ENCODE data around the gene PITX2. TPM values are rescaled to one million over a fixed set of nuclear protein-coding genes. Genes with fewer than 3 reads are reported as not detected.
A peak's percentile ranks its signal among the peaks of the same experiment; 100 is the strongest.

PITX2 gene
- total RNA-seq, 1 donor from 2014 or later = 0.09 TPM

DNA sequence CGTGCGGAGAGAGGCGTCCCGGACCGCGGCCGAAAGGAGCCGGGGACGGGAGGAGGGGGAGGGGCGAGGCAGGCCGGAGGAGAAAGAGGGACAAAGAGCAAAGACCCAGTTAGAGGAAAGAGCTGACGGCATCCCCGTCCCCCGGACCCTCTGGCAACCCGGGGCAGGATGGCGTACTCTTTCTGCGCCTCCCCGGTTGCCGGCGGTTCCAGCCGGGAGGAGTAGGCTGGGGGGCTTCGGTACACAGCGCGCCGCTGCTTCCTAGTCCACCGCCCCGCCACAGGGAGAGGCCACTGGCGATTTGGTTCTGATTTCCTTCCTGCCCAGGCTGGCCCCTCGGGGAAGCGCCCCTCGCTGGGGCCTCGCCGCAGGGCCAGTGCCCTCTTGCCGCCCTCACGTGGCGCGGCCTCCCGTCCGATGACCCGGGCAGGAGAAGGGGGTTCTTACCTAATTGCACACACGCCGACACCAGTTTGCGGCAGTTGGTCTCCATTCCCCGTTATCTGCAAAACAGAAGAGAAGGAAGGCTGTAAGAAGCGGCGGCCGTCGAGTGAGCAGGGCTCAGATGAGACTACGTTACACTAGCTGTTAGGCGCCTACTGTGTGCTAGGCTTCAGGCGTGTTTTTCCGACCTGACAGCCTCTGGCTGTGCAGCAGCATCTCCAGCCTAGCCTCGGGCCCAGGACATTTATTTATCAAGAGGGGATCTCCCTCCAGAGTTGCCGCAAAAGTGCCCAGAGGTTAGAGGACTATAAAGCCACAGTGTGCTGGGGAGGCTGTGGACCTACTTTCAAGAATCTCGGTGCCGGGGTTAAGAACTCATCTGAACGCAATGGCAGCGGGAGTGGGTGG is 9.9 kb upstream of the PITX2 start:
- intact Hi-C loops (cut with micrococcal nuclease) = loop anchor here (5.0 kb wide), 2 partner anchors 650 to 1880 kb away; no protein-coding TSS in a partner anchor
- Mint-ChIP-seq H3K27me3 (peaks cover 81% of the 10 kb centered on the region), H3K27ac (peak overlapping the region; percentile 67), H3K4me1 (peaks cover 7% of the 10 kb centered on the region), H3K9me3 (peaks cover 34% of the 10 kb centered on the region), H3K36me3 (ENCODE audit: low read depth) (peaks cover 9% of the 10 kb centered on the region), H3K4me3 (no peak overlapping the region)
- DNase-seq = peak; percentile 60

DNA sequence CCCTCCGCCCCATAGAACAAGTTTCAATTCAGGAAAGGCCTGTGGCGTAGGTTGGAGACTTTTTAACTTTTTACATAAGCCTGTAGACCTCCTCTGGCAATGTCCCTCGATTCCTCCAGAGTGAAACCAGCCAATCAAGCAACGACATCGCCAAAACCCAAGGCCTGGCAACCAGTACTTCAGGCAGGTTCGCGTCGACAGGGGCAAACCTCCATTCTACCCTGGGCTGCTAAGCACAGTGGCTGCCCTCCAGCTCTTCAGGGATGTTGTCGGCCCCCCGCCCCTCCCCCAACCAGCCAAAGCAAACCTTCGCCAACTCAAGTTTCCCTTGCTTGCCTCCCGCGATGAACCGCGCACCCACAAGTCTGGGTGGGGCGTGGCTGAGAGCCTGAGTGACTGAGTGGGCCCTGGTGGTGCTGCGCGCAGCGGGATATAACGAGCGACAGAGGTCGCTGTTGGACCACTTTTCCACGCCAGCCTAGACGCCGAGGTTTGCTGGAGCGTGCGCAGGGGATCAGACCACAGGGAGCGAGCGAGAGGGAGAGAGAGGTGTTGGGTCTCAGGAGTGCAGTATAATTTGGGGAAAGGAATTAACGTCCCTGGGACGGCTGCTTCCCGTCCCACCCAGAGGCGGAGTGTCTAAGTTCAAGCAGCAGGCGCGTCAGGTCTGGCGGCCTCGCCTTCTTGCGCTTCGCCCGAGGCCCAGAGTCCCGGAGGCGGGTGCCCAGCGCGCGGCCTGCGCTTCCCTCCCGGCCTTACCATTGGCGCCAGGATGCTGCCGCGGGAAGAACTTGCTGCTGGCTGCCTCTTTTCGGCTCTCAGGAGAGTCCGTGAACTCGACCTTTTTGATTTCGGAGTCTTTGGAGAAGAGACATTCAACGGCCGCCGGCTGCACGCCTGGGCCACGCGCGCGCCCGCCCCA is 9.0 kb upstream of the PITX2 start:
- DNase-seq = peak; percentile 68
- intact Hi-C loops (cut with micrococcal nuclease) = loop anchor here (1.0 to 5.0 kb wide), 4 partner anchors 7 to 1880 kb away; no protein-coding TSS in a partner anchor
- H3K27ac Mint-ChIP-seq = peak overlapping the region; percentile 60
- H3K36me3 Mint-ChIP-seq (ENCODE audit: low read depth) = peaks cover 7% of the 10 kb centered on the region
- H3K4me1 Mint-ChIP-seq = peaks cover 5% of the 10 kb centered on the region
- H3K9me3 Mint-ChIP-seq = peaks cover 37% of the 10 kb centered on the region
- H3K27me3 Mint-ChIP-seq = peaks cover 82% of the 10 kb centered on the region
- H3K4me3 Mint-ChIP-seq = peak overlapping the region; percentile 24

DNA sequence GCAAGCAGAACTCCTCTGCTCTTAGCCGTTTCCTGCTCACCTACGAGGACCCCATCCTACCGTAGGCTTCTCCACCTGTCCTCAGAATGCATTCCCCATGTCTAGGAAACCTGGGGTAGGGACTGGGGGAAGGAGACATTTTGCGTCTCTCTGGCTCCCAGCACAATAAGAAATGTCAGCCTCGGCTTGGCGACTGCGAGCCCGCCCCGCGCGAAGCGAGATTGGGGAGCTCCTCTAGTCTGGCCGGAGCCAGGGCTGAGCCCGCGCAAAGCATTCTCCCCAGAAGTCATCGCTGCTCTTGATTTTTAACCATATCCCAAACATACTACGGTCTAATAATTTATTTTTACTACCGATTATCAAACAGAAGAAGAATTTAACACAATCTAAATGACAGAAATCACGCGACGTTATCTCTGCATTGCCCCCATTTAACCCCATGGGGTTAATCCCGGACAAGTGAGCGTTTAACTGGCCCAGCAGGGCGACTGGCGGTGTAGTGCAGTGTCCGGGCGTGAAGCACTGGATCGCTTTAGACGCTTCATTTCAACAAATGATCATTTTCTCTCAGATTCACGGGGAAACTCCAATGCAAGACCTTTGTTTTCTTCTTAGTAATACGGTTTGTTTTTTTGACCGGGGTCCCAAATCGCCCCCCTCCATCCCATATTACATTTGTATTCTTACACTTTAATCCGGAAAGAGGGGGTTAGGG is 8.0 kb upstream of the PITX2 start:
- intact Hi-C loops (cut with micrococcal nuclease) = loop anchor here (1.0 to 5.0 kb wide), 5 partner anchors 8 to 1881 kb away; no protein-coding TSS in a partner anchor
- Mint-ChIP-seq H3K9me3 (peaks cover 41% of the 10 kb centered on the region), H3K4me3 (peak overlapping the region; percentile 30), H3K27me3 (peaks cover 84% of the 10 kb centered on the region), H3K36me3 (ENCODE audit: low read depth) (peaks cover 7% of the 10 kb centered on the region), H3K4me1 (peaks cover 5% of the 10 kb centered on the region), H3K27ac (peak overlapping the region; percentile 67)
- peak; percentile 68 for DNase-seq

GRCh38 chr4:110629780-110630687 is 7.2 kb upstream of the PITX2 start:
- H3K36me3 Mint-ChIP-seq (ENCODE audit: low read depth) = peaks cover 7% of the 10 kb centered on the region
- peak; percentile 55 for DNase-seq
- peak overlapping the region; percentile 58 for H3K27ac Mint-ChIP-seq
- peaks cover 5% of the 10 kb centered on the region for H3K4me1 Mint-ChIP-seq
- H3K4me3 Mint-ChIP-seq = no peak overlapping the region
- H3K27me3 Mint-ChIP-seq = peaks cover 88% of the 10 kb centered on the region
- peaks cover 43% of the 10 kb centered on the region for H3K9me3 Mint-ChIP-seq
- intact Hi-C loops (cut with micrococcal nuclease) = loop anchor here (1.0 to 5.0 kb wide), 4 partner anchors 8 to 1882 kb away; no protein-coding TSS in a partner anchor

DNA sequence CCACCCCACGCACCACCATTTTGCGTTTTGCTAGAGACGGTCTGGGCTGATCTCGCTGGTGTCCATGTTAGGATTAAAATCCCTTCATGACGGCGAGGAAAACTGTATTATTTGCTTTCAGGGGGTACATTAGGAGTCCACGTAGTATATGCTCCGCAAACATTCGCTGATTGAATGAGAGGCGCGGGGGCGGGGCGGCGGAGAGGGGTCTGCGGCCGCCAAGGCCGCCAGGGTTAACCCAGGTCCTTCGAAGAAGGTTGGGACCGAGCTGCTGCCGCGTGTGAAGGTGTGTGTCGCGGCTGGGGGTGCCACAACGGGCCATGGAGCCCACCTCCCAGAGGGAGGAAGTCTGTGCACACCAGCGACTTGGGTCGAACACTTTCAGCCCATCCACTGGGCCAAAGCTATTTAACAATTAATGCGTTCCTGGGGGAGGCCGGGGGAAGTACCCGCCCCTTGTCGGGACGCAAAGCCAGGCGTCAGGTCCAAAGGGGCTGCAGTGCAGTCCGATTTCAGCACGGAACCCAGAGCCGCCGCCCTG is 6.4 kb upstream of the PITX2 start:
- intact Hi-C loops (cut with micrococcal nuclease) = no loop called here
- H3K9me3 Mint-ChIP-seq = peaks cover 42% of the 10 kb centered on the region
- H3K4me1 Mint-ChIP-seq = peaks cover 5% of the 10 kb centered on the region
- H3K36me3 Mint-ChIP-seq (ENCODE audit: low read depth) = peaks cover 6% of the 10 kb centered on the region
- peak; percentile 56 for DNase-seq
- peak overlapping the region; percentile 62 for H3K27ac Mint-ChIP-seq
- H3K4me3 Mint-ChIP-seq = no peak overlapping the region
- peaks cover 89% of the 10 kb centered on the region for H3K27me3 Mint-ChIP-seq

DNA sequence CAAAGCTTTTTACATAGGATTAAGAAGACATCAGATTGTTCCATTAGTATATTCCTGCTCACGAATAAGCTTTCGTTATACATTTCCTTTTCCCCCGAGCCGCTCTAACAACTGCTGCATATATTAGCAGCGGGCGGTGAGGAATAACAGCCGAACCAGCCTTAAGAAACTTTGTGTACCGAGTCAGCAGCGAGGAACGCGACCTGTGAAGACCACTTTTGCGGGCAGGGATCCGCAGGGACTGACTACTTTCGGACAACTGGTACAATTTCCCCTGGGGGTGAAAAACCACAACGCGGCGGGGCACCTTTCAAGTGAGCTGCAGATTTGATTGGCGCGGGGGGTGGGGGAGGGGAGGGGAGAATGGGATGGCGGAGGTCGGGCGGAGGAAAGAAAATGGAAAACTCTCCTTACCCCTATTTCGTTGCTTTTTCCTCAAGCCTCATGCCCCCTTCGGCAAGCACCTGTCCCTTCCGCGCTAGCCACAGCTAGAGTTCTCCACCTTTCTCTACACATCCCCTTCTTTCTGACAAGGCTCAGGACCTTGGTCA is 5.9 kb upstream of the PITX2 start:
- Mint-ChIP-seq H3K27me3 (peaks cover 90% of the 10 kb centered on the region), H3K36me3 (ENCODE audit: low read depth) (peaks cover 6% of the 10 kb centered on the region), H3K27ac (peak overlapping the region; percentile 62), H3K4me3 (no peak overlapping the region), H3K9me3 (peaks cover 42% of the 10 kb centered on the region), H3K4me1 (peaks cover 5% of the 10 kb centered on the region)
- intact Hi-C loops (cut with micrococcal nuclease) = no loop called here
- peak; percentile 55 for DNase-seq

GRCh38 chr4:110627977-110628662 is 5.2 kb upstream of the PITX2 start:
- intact Hi-C loops (cut with micrococcal nuclease) = no loop called here
- Mint-ChIP-seq H3K4me1 (peaks cover 7% of the 10 kb centered on the region), H3K4me3 (no peak overlapping the region), H3K9me3 (peaks cover 39% of the 10 kb centered on the region), H3K36me3 (ENCODE audit: low read depth) (peaks cover 6% of the 10 kb centered on the region), H3K27me3 (peaks cover 90% of the 10 kb centered on the region), H3K27ac (peak overlapping the region; percentile 34)
- no peak for DNase-seq

DNA sequence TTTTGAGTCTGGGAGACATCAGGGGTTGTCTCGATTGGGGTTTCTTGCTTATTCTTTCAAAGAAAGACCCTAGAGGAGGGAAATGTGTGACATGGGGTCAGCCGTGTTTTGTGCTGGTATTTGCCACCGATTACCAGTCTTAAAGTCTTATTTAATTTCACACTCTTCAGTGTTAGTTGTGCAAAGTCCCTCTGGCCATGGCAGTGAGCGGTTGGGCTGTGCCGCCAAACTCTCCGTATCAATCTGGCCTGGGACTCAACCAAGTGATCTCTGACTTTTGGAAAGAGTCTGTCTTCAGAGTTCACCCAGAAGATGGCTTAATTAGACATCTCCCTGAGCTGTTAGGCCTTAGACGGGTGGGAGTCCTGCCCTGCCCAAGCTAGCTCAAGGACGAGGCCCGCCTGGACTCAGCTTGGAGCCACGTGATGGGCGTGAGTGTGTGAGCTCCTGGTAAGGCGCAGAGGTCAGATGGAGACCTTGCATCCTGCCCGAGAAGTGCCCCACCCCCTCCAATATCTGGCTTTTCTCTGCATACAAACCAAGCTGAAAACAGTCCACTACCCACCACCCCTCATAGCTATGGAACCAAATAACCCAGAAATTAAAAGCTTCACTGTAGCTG is 3.8 kb upstream of the PITX2 start:
- H3K27me3 Mint-ChIP-seq = peaks cover 87% of the 10 kb centered on the region
- no peak overlapping the region for H3K27ac Mint-ChIP-seq
- DNase-seq = no peak
- peaks cover 6% of the 10 kb centered on the region for H3K36me3 Mint-ChIP-seq (ENCODE audit: low read depth)
- peaks cover 8% of the 10 kb centered on the region for H3K4me1 Mint-ChIP-seq
- H3K9me3 Mint-ChIP-seq = peaks cover 34% of the 10 kb centered on the region
- no peak overlapping the region for H3K4me3 Mint-ChIP-seq
- intact Hi-C loops (cut with micrococcal nuclease) = no loop called here

DNA sequence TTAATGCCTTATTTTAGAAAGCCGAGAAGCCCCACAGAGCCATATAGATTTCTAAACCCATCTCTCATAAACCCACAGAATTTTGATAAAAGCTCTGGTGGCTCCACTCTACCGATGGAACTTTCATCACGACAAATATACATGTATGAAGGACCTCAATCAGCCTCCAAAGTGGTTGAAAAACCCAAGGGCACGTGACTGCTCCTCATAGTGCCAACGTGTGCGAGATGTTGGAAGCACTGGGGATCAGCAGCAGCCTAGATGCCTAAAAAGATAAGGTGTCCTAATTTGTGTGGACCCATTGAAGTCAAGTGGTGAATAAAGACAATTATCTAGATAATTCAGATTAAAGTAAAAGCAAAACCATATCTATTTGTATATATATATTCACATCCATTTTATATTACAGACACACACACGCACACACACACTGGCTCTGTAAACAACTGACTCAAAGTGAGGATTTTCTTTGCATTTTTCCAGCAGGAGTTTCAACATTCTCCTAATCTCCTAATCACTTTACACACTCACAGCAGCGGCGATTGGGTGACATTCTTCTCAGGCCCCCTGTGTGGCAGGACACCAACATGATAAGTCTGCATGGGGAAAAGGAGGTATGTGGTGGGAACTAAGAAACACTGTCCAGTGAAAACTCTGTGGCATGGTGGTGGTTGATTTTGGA is 2.8 kb upstream of the PITX2 start:
- H3K27ac Mint-ChIP-seq = no peak overlapping the region
- no peak overlapping the region for H3K4me3 Mint-ChIP-seq
- peaks cover 89% of the 10 kb centered on the region for H3K27me3 Mint-ChIP-seq
- peaks cover 31% of the 10 kb centered on the region for H3K9me3 Mint-ChIP-seq
- peaks cover 7% of the 10 kb centered on the region for H3K36me3 Mint-ChIP-seq (ENCODE audit: low read depth)
- no peak for DNase-seq
- intact Hi-C loops (cut with micrococcal nuclease) = no loop called here
- H3K4me1 Mint-ChIP-seq = peaks cover 5% of the 10 kb centered on the region

DNA sequence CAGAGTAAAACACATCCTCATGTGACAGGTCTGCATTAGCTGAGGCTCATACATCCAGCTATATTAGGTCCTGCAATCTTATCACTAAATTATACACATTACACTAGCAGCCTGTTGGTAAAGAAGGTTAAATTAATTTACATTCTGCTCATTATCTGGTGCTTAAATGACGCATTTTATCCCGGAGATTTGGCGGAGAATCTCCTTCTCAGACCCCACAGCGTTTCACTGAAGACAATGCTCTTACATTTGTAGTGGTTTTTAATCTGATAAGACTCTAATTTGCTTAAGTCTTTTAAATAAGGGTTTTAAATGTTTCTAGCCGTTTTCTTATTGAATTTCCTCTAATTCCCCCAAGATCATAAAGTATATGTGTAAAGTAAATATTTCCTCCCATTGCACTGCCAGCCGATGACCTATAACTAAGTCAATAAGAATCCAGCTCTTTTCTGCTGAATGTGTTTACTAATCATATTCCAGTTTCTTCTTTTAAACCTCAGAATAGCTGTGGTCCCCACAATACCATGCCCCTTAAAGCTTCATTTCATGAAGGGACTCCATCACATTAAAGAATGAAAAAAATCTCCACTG is 2.1 kb upstream of the PITX2 start:
- Mint-ChIP-seq H3K36me3 (ENCODE audit: low read depth) (peaks cover 7% of the 10 kb centered on the region), H3K4me1 (peaks cover 3% of the 10 kb centered on the region), H3K27me3 (peaks cover 90% of the 10 kb centered on the region), H3K4me3 (no peak overlapping the region), H3K9me3 (peaks cover 34% of the 10 kb centered on the region), H3K27ac (no peak overlapping the region)
- no peak for DNase-seq
- intact Hi-C loops (cut with micrococcal nuclease) = no loop called here

- Mint-ChIP-seq H3K4me3 (no peak overlapping the region), H3K27ac (no peak overlapping the region), H3K36me3 (ENCODE audit: low read depth) (peaks cover 7% of the 10 kb centered on the region), H3K4me1 (peaks cover 3% of the 10 kb centered on the region), H3K27me3 (peaks cover 92% of the 10 kb centered on the region), H3K9me3 (peaks cover 34% of the 10 kb centered on the region)
- intact Hi-C loops (cut with micrococcal nuclease) = no loop called here
- DNase-seq = no peak
Observed at GRCh38 chr4:110624398-110624780, 1.5 kb upstream of the PITX2 start.

Data from activated CD4-positive, alpha-beta T cell treated with anti-CD3 and anti-CD28 coated beads, Interleukin-2, amount 10 ng/mL, durations not matched to agents 24 days and 14 days (primary cell).